Measurements from ENCODE around the gene IMMP2L. TPM values are rescaled to one million over a fixed set of nuclear protein-coding genes. Genes with fewer than 3 reads are reported as not detected.

The IMMP2L gene
- total RNA-seq, 1 donor = 19.9 TPM

DNA sequence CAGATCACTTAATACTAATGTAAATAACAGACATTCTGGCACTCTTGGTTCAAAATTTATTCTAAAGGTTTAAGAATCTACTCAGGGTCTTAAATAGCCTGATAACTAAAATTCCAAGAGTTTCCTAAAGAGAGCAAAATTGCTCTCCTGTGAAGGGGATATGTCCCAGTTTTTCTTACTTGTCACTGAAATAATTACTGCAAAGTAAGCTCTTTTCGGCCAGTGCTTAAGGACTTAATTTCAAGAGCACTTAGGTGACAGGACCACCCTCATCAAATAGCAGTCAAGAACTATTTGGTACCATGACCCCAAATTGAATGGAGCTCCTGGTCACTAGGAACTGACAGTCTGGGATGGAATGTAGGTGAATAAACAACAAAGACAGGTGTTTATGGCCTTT, 1.8 kb upstream of the IMMP2L start:
- Histone ChIP-seq H4K20me1 (ENCODE audit: insufficient read depth, low read length) (no peaks in the 10 kb centered on the region), H3K36me3 (ENCODE audit: insufficient read depth, low read length) (no peaks in the 10 kb centered on the region), H3K27me3 (ENCODE audit: insufficient read depth, low read length) (no peaks in the 10 kb centered on the region), H3K4me3 (ENCODE audit: insufficient read depth, low read length) (no peak overlapping the region), H3K79me2 (ENCODE audit: insufficient read depth, low read length) (no peaks in the 10 kb centered on the region), H2AFZ (ENCODE audit: low read length) (no peak overlapping the region), H3K9me3 (ENCODE audit: low read depth, low read length) (no peaks in the 10 kb centered on the region), H3K27ac (ENCODE audit: low read depth, low read length) (no peak overlapping the region), H3K4me2 (ENCODE audit: insufficient read depth, low read length) (no peak overlapping the region), H3K4me1 (ENCODE audit: insufficient read depth, low read length) (peaks cover 8% of the 10 kb centered on the region)
- no peak for DNase-seq (ENCODE audit: insufficient read length, low spot score, missing footprints)
- TF ChIP-seq, protein P1, sequence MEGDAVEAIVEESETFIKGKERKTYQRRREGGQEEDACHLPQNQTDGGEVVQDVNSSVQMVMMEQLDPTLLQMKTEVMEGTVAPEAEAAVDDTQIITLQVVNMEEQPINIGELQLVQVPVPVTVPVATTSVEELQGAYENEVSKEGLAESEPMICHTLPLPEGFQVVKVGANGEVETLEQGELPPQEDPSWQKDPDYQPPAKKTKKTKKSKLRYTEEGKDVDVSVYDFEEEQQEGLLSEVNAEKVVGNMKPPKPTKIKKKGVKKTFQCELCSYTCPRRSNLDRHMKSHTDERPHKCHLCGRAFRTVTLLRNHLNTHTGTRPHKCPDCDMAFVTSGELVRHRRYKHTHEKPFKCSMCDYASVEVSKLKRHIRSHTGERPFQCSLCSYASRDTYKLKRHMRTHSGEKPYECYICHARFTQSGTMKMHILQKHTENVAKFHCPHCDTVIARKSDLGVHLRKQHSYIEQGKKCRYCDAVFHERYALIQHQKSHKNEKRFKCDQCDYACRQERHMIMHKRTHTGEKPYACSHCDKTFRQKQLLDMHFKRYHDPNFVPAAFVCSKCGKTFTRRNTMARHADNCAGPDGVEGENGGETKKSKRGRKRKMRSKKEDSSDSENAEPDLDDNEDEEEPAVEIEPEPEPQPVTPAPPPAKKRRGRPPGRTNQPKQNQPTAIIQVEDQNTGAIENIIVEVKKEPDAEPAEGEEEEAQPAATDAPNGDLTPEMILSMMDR (IDR thresholded peaks at IDR 0.05; ENCODE audit: extremely low read depth, low read depth, low read length) = no peak

DNA sequence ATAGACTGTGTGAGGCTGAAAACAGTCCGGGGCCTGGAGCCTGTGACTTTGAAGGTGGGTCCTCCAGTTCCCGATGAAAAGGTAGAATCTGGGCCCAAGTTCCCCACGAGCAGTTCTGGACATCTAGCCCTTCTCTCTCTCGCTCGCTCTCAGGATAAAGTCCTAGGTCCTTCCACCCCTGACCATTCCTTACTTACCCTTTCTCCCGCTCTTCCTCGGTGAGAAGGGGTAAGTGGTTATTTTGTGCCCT, 713 bp downstream of the IMMP2L start:
- no peaks in the 10 kb centered on the region for H3K36me3 ChIP-seq (ENCODE audit: insufficient read depth, low read length)
- TF ChIP-seq, protein P1 (IDR thresholded peaks at IDR 0.05; ENCODE audit: extremely low read depth, low read depth, low read length) = no peak
- peak overlapping the region; percentile 56 for H3K27ac ChIP-seq (ENCODE audit: low read depth, low read length)
- H3K79me2 ChIP-seq (ENCODE audit: insufficient read depth, low read length) = no peaks in the 10 kb centered on the region
- peak overlapping the region; percentile 80 for H3K4me3 ChIP-seq (ENCODE audit: insufficient read depth, low read length)
- peaks cover 8% of the 10 kb centered on the region for H3K4me1 ChIP-seq (ENCODE audit: insufficient read depth, low read length)
- H4K20me1 ChIP-seq (ENCODE audit: insufficient read depth, low read length) = no peaks in the 10 kb centered on the region
- no peaks in the 10 kb centered on the region for H3K27me3 ChIP-seq (ENCODE audit: insufficient read depth, low read length)
- no peaks in the 10 kb centered on the region for H3K9me3 ChIP-seq (ENCODE audit: low read depth, low read length)
- DNase-seq (ENCODE audit: insufficient read length, low spot score, missing footprints) = peak; percentile 21
- peak overlapping the region; percentile 79 for H2AFZ ChIP-seq (ENCODE audit: low read length)
- H3K4me2 ChIP-seq (ENCODE audit: insufficient read depth, low read length) = peak overlapping the region; percentile 87

DNA sequence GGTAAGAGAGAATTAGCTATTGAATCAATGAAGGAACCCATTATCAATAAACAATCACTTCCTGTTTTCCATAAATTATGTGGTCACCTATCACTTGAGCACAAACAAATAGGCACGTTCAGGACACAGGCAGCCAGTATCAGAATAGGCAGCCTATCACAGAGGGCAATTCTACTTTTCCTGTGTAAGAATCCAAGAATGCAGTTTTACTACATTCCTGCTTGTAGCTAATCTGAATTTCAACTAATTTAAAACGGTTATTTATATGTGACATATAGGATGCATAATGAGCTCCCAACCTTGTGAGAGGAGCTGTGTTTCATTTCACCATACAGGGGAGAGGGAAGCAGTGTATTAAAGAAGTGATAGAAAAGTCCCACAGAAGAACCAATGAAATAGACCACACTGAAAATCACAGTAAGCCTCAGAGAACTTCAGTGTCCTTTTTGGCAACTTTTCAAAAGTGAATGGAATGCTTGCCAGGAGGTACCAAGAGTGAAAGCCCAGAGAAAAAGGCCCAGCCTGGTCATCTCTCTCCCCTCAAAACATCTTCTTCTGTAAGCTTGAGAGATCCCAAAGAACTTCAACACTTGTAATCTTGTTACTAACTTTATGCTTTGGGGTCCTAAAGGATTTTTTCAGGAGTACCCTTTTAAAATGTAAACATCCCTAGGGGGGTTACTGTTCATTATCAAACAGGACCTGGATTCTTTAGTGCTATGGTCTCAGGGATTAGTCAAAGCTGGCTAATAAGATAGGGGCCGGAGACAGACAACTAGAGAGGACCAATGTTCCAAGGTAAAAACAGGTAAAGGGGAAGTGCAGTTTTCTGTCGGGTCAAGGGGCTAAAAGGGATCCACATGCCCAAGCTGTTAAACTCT, 1.3 kb downstream of the IMMP2L start:
- Histone ChIP-seq H3K27me3 (ENCODE audit: insufficient read depth, low read length) (no peaks in the 10 kb centered on the region), H3K4me2 (ENCODE audit: insufficient read depth, low read length) (peak overlapping the region; percentile 87), H3K4me1 (ENCODE audit: insufficient read depth, low read length) (peaks cover 8% of the 10 kb centered on the region), H3K4me3 (ENCODE audit: insufficient read depth, low read length) (peak overlapping the region; percentile 80), H3K9me3 (ENCODE audit: low read depth, low read length) (no peaks in the 10 kb centered on the region), H4K20me1 (ENCODE audit: insufficient read depth, low read length) (no peaks in the 10 kb centered on the region), H3K36me3 (ENCODE audit: insufficient read depth, low read length) (no peaks in the 10 kb centered on the region), H3K79me2 (ENCODE audit: insufficient read depth, low read length) (no peaks in the 10 kb centered on the region), H3K27ac (ENCODE audit: low read depth, low read length) (peak overlapping the region; percentile 56), H2AFZ (ENCODE audit: low read length) (peak overlapping the region; percentile 79)
- TF ChIP-seq, protein P1 (IDR thresholded peaks at IDR 0.05; ENCODE audit: extremely low read depth, low read depth, low read length) = no peak
- DNase-seq (ENCODE audit: insufficient read length, low spot score, missing footprints) = no peak

DNA sequence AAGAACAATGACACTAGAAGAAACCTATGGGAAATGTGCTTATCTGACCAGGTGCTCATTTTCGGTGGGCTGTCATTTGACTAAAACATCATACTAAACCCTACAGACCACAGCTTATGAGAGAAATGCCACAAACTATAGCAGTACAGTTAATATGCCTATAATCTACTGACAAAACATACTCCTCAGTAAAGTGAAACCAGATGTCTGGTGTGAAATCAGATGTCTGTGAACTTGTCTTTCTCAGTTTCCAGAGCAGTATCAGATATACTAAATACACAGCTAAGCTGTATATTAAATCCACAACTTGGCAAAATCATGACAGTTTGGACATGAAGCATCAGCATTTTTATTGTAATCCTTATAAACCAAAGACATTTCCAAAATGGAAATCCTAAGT, 3.3 kb downstream of the IMMP2L start:
- H3K4me1 ChIP-seq (ENCODE audit: insufficient read depth, low read length) = peaks cover 8% of the 10 kb centered on the region
- no peak overlapping the region for H2AFZ ChIP-seq (ENCODE audit: low read length)
- no peaks in the 10 kb centered on the region for H3K36me3 ChIP-seq (ENCODE audit: insufficient read depth, low read length)
- H4K20me1 ChIP-seq (ENCODE audit: insufficient read depth, low read length) = no peaks in the 10 kb centered on the region
- no peak for DNase-seq (ENCODE audit: insufficient read length, low spot score, missing footprints)
- no peaks in the 10 kb centered on the region for H3K9me3 ChIP-seq (ENCODE audit: low read depth, low read length)
- H3K79me2 ChIP-seq (ENCODE audit: insufficient read depth, low read length) = no peaks in the 10 kb centered on the region
- TF ChIP-seq, protein P1 (IDR thresholded peaks at IDR 0.05; ENCODE audit: extremely low read depth, low read depth, low read length) = no peak
- H3K27me3 ChIP-seq (ENCODE audit: insufficient read depth, low read length) = no peaks in the 10 kb centered on the region
- H3K4me2 ChIP-seq (ENCODE audit: insufficient read depth, low read length) = no peak overlapping the region
- H3K27ac ChIP-seq (ENCODE audit: low read depth, low read length) = no peak overlapping the region
- H3K4me3 ChIP-seq (ENCODE audit: insufficient read depth, low read length) = no peak overlapping the region

All from osteoblast (primary cell).